Measurements from ENCODE around the gene KCNN1.
"Not testable (repeated sequence)": the region's sequence is repeated elsewhere in the genome, so short reads cannot be mapped to it uniquely, and the experiment has no call there.

KCNN1 gene

GRCh38 chr19:18031401-18031800 lies 64.5 kb downstream of the KCNN1 start:
- ATAC-seq (replicated peaks): peak; percentile 59 to 77

GRCh38 chr19:18032102-18032501 lies 65.2 kb downstream of the KCNN1 start:
- DNase-seq; ATAC-seq (replicated peaks); H3K4me3 Mint-ChIP-seq; H3K27ac Mint-ChIP-seq; H3K36me3 Mint-ChIP-seq; H3K27me3 Mint-ChIP-seq; H3K9me3 Mint-ChIP-seq: not testable (repeated sequence)
- H3K4me1 Mint-ChIP-seq: peaks cover 12 to 24% of the 10 kb centered on the region in 2 donors

More at GRCh38 chr19:18031401-18031800, 64.5 kb downstream of the KCNN1 start:
- H3K4me3 Mint-ChIP-seq, H3K9me3 Mint-ChIP-seq, H3K27ac Mint-ChIP-seq, DNase-seq, H3K27me3 Mint-ChIP-seq, H3K36me3 Mint-ChIP-seq: not testable (repeated sequence)
- H3K4me1 Mint-ChIP-seq: peaks cover 12 to 24% of the 10 kb centered on the region in 2 donors

GRCh38 chr19:18041054-18041453 lies 74.1 kb downstream of the KCNN1 start:
- Mint-ChIP-seq H3K9me3 (peaks cover 0 to 5% of the 10 kb centered on the region in 2 donors), H3K36me3 (peaks cover 0 to 3% of the 10 kb centered on the region in 2 donors), H3K27me3 (no peaks in the 10 kb centered on the region), H3K4me1 (peaks cover 25 to 47% of the 10 kb centered on the region in 2 donors), H3K27ac (no peak overlapping the region), H3K4me3 (no peak overlapping the region)
- DNase-seq (no peak), ATAC-seq (replicated peaks) (no peak)

- Mint-ChIP-seq H3K27ac (peak overlapping the region; percentile 80), H3K4me3 (peak overlapping the region in 1 of 2 donors; percentile 8), H3K4me1 (peaks cover 34 to 58% of the 10 kb centered on the region in 2 donors), H3K27me3 (no peaks in the 10 kb centered on the region), H3K36me3 (peaks cover 0 to 3% of the 10 kb centered on the region in 2 donors), H3K9me3 (peaks cover 0 to 5% of the 10 kb centered on the region in 2 donors)
- no peak for ATAC-seq (replicated peaks)
- no peak for DNase-seq
Measured at GRCh38 chr19:18043676-18044075, 76.8 kb downstream of the KCNN1 start.

- peaks cover 0 to 5% of the 10 kb centered on the region in 2 donors for H3K9me3 Mint-ChIP-seq
- peak; percentile 97 to 98 for ATAC-seq (replicated peaks)
- H3K27me3 Mint-ChIP-seq: no peaks in the 10 kb centered on the region
- H3K4me3 Mint-ChIP-seq: peak overlapping the region; percentile 62 to 76
- peak; percentile 93 for DNase-seq
- peaks cover 0 to 3% of the 10 kb centered on the region in 2 donors for H3K36me3 Mint-ChIP-seq
- H3K4me1 Mint-ChIP-seq: peaks cover 35 to 59% of the 10 kb centered on the region in 2 donors
- H3K27ac Mint-ChIP-seq: peak overlapping the region; percentile 96
Measured at GRCh38 chr19:18044825-18045304, 78.0 kb downstream of the KCNN1 start.

GRCh38 chr19:18045307-18046050 lies 78.6 kb downstream of the KCNN1 start:
- peaks cover 0 to 5% of the 10 kb centered on the region in 2 donors for H3K9me3 Mint-ChIP-seq
- ATAC-seq (replicated peaks) (peak; percentile 3 to 8), DNase-seq (no peak)
- H3K36me3 Mint-ChIP-seq: peaks cover 0 to 3% of the 10 kb centered on the region in 2 donors
- peak overlapping the region; percentile 62 to 76 for H3K4me3 Mint-ChIP-seq
- H3K4me1 Mint-ChIP-seq: peaks cover 40 to 66% of the 10 kb centered on the region in 2 donors
- peak overlapping the region; percentile 96 for H3K27ac Mint-ChIP-seq
- no peaks in the 10 kb centered on the region for H3K27me3 Mint-ChIP-seq

GRCh38 chr19:18046059-18046718 lies 79.3 kb downstream of the KCNN1 start:
- no peak for DNase-seq
- Mint-ChIP-seq H3K4me1 (peaks cover 44 to 66% of the 10 kb centered on the region in 2 donors), H3K27ac (peak overlapping the region; percentile 96), H3K36me3 (peaks cover 0 to under 1% of the 10 kb centered on the region in 2 donors), H3K4me3 (no peak overlapping the region), H3K27me3 (no peaks in the 10 kb centered on the region), H3K9me3 (peaks cover 0 to under 1% of the 10 kb centered on the region in 2 donors)
- ATAC-seq (replicated peaks): no peak

GRCh38 chr19:18049385-18049784 lies 82.5 kb downstream of the KCNN1 start:
- ATAC-seq (replicated peaks): no peak
- no peak overlapping the region for H3K4me3 Mint-ChIP-seq
- H3K27ac Mint-ChIP-seq: peak overlapping the region; percentile 79
- no peaks in the 10 kb centered on the region for H3K27me3 Mint-ChIP-seq
- peaks cover 31 to 42% of the 10 kb centered on the region in 2 donors for H3K4me1 Mint-ChIP-seq
- no peaks in the 10 kb centered on the region for H3K9me3 Mint-ChIP-seq
- H3K36me3 Mint-ChIP-seq: no peaks in the 10 kb centered on the region
- no peak for DNase-seq

Measured in stimulated activated naive B cell treated with anti-CD40 and anti-IgM and Interleukin-4, amounts not matched to agents 10 μg/mL and 1 μg/mL and 100 μg/mL, for 72 hours (primary cell).